ENCODE data around the gene PSEN2.

The PSEN2 gene

DNA sequence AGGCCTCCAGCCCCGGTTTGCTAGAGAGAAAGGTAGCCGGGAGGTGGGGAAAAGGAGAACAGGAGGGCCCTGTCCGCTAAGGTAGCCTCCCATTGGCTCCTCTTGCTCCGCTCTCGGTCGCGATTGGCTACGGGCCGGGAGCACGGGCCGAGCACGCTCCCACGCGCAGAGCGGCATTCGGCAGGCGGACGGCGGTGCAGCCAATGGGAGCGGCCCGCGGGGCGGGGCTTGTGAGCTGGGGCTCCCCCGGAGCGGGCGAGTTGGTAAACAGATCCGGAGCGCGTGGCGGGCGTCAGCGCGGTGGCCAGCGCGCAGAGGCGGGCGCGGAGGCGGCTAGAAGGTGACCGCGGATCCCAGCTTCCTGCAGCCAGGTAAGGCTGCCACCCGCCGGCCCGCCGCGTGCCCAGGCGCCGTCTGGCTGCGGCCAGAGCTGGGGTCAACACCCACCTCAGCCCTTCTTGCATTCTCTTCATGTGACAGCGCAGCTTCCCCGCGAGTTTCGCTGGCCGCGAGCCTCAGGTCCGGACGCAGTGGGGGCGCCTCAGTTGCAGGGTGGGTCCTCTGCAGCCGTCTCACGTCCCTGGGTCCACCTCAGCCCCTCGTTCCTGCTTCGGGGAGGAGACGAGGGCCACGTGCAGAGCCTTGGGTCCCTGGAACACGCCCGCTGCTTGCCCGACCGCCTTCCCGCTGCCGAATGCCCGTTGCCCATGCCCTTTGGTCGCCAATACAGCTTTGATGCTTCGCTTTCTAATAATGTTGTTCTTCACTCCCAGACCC, 69.8 kb downstream of the PSEN2 start, which contains the start of gene COQ8A:
TSS of gene COQ8A (plus strand) at position 266 of the 777 bp plus-strand sequence. CDS start 21,092 bp downstream, outside the sequence.
- H3K27me3 ChIP-seq (ENCODE audit: low read depth, low read length) = no peaks in the 10 kb centered on the region
- H4K20me1 ChIP-seq (ENCODE audit: insufficient read depth, low read length) = 0 out of 2 replicates have a peak, but pooled peaks cover 5% of the 10 kb centered on the region
- peaks cover 14% of the 10 kb centered on the region for H3K4me1 ChIP-seq (ENCODE audit: low read length)
- H3K4me3 ChIP-seq (ENCODE audit: low read length) = peak within 1 kb of the TSS; percentile 85
- H3K9me3 ChIP-seq (ENCODE audit: insufficient read depth, low read length) = peaks cover 7% of the 10 kb centered on the region
- peak within 1 kb of the TSS; percentile 85 for H2AFZ ChIP-seq (ENCODE audit: low read depth, low read length)
- H3K4me2 ChIP-seq (ENCODE audit: low read length) = peak within 1 kb of the TSS; percentile 90
- H3K9ac ChIP-seq (ENCODE audit: low read length) = peak within 1 kb of the TSS; percentile 86
- H3K36me3 ChIP-seq (replicated peaks; ENCODE audit: low read depth, low read length) = no peaks in the 10 kb centered on the region
- TF ChIP-seq CTCF (IDR thresholded peaks at IDR 0.05; ENCODE audit: low read depth, low read length) (no peak), EZH2phosphoT487 (IDR thresholded peaks at IDR 0.05; ENCODE audit: low read depth) (no peak)
- peaks cover 46% of the 10 kb centered on the region for H3K79me2 ChIP-seq (ENCODE audit: low read length)
- H3K27ac ChIP-seq (ENCODE audit: low read length) = peak within 1 kb of the TSS; percentile 91

- H3K4me3 ChIP-seq (ENCODE audit: low read length) = peak overlapping the region; percentile 85
- peaks cover 52% of the 10 kb centered on the region for H3K79me2 ChIP-seq (ENCODE audit: low read length)
- no peaks in the 10 kb centered on the region for H3K27me3 ChIP-seq (ENCODE audit: low read depth, low read length)
- peak overlapping the region; percentile 90 for H3K4me2 ChIP-seq (ENCODE audit: low read length)
- peaks cover 2% of the 10 kb centered on the region; the same call in 1 of the 2 replicates for H3K9me3 ChIP-seq (ENCODE audit: insufficient read depth, low read length)
- TF ChIP-seq EZH2phosphoT487 (IDR thresholded peaks at IDR 0.05; ENCODE audit: low read depth) (no peak), CTCF (IDR thresholded peaks at IDR 0.05; ENCODE audit: low read depth, low read length) (no peak)
- no peak overlapping the region for H3K27ac ChIP-seq (ENCODE audit: low read length)
- H4K20me1 ChIP-seq (ENCODE audit: insufficient read depth, low read length) = peaks cover 10% of the 10 kb centered on the region; the same call in 1 of the 2 replicates
- H2AFZ ChIP-seq (ENCODE audit: low read depth, low read length) = peak overlapping the region; percentile 73; the same call in 1 of the 2 replicates
- H3K36me3 ChIP-seq (replicated peaks; ENCODE audit: low read depth, low read length) = no peaks in the 10 kb centered on the region
- H3K9ac ChIP-seq (ENCODE audit: low read length) = peak overlapping the region; percentile 65
- peaks cover 14% of the 10 kb centered on the region for H3K4me1 ChIP-seq (ENCODE audit: low read length)
Measured at GRCh38 chr1:226940806-226941067, 70.3 kb downstream of the PSEN2 start.

DNA sequence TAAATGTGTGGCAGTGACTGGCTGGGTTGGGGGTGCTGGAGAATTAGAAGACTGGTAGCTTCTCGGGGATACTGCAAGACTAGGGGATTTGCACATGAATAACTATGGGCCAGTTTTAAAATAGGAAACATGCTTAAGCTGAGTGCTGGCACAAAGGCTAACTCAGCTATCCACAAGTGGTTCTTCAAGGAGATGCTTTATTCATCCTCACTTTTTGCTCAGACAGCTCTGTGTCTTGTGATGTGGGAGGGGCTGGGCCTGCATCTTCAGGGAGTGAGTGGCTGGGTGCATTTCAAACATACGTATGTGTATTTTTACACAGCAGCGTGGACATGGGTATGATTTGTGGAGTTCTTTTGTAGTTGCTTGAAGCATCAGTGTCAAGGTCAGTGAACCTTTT, 72.0 kb downstream of the PSEN2 start:
- TF ChIP-seq CTCF (IDR thresholded peaks at IDR 0.05; ENCODE audit: low read depth, low read length) = no peak
- TF ChIP-seq EZH2phosphoT487 (IDR thresholded peaks at IDR 0.05; ENCODE audit: low read depth) = no peak
- no peaks in the 10 kb centered on the region for H3K36me3 ChIP-seq (replicated peaks; ENCODE audit: low read depth, low read length)
- H4K20me1 ChIP-seq (ENCODE audit: insufficient read depth, low read length) = peaks cover 11% of the 10 kb centered on the region; the same call in 1 of the 2 replicates
- H3K27me3 ChIP-seq (ENCODE audit: low read depth, low read length) = no peaks in the 10 kb centered on the region
- peaks cover 68% of the 10 kb centered on the region for H3K79me2 ChIP-seq (ENCODE audit: low read length)
- H2AFZ ChIP-seq (ENCODE audit: low read depth, low read length) = no peak overlapping the region
- no peak overlapping the region for H3K27ac ChIP-seq (ENCODE audit: low read length)
- no peak overlapping the region for H3K4me3 ChIP-seq (ENCODE audit: low read length)
- no peaks in the 10 kb centered on the region for H3K9me3 ChIP-seq (ENCODE audit: insufficient read depth, low read length)
- H3K9ac ChIP-seq (ENCODE audit: low read length) = no peak overlapping the region
- no peak overlapping the region for H3K4me2 ChIP-seq (ENCODE audit: low read length)
- H3K4me1 ChIP-seq (ENCODE audit: low read length) = peaks cover 14% of the 10 kb centered on the region

GRCh38 chr1:226943156-226943555, 72.7 kb downstream of the PSEN2 start:
- H3K4me3 ChIP-seq (ENCODE audit: low read length) = no peak overlapping the region
- peaks cover 14% of the 10 kb centered on the region for H3K4me1 ChIP-seq (ENCODE audit: low read length)
- H2AFZ ChIP-seq (ENCODE audit: low read depth, low read length) = no peak overlapping the region
- H3K27ac ChIP-seq (ENCODE audit: low read length) = no peak overlapping the region
- peaks cover 74% of the 10 kb centered on the region for H3K79me2 ChIP-seq (ENCODE audit: low read length)
- no peaks in the 10 kb centered on the region for H3K9me3 ChIP-seq (ENCODE audit: insufficient read depth, low read length)
- H3K4me2 ChIP-seq (ENCODE audit: low read length) = no peak overlapping the region
- H3K36me3 ChIP-seq (replicated peaks; ENCODE audit: low read depth, low read length) = no peaks in the 10 kb centered on the region
- no peaks in the 10 kb centered on the region for H3K27me3 ChIP-seq (ENCODE audit: low read depth, low read length)
- TF ChIP-seq CTCF (IDR thresholded peaks at IDR 0.05; ENCODE audit: low read depth, low read length) = no peak
- no peak for TF ChIP-seq EZH2phosphoT487 (IDR thresholded peaks at IDR 0.05; ENCODE audit: low read depth)
- H4K20me1 ChIP-seq (ENCODE audit: insufficient read depth, low read length) = peaks cover 12% of the 10 kb centered on the region; the same call in 1 of the 2 replicates
- no peak overlapping the region for H3K9ac ChIP-seq (ENCODE audit: low read length)
